PFSK-1 (cell line): ENCODE measurements around the gene TCF4.

Experiments
- FOXP2 ChIP-seq: optimal IDR thresholded peaks from 2 replicates; pipeline ENCODE3; 2011; ENCODE audit warnings: borderline replicate concordance, control low read depth, inconsistent platforms; ENCODE audit not compliant: insufficient read depth; ENCODE audit errors: extremely low read length, extremely low read depth
- POLR2AphosphoS5 ChIP-seq: IDR thresholded peaks from 2 replicates; pipeline ENCODE4 v1.6.1; 2012; ENCODE audit warnings: low read depth, mild to moderate bottlenecking, control low read depth, low read length, moderate library complexity
- SIN3A ChIP-seq: IDR thresholded peaks from 2 replicates; pipeline ENCODE4 v1.6.1; 2012; ENCODE audit warnings: mild to moderate bottlenecking, low read length, moderate library complexity, borderline replicate concordance; ENCODE audit not compliant: insufficient read depth
- TAF1 ChIP-seq: IDR thresholded peaks from 2 replicates; pipeline ENCODE4 v1.6.1; 2012; ENCODE audit warnings: low read length, control low read depth, borderline replicate concordance; ENCODE audit not compliant: insufficient read depth
- TF ChIP-seq, protein P1 (sequence below), 2 experiments: IDR thresholded peaks; 2 replicates each; pipeline versions ENCODE4 v1.6.1 to v1.8.0; 2011 to 2012; ENCODE audit warnings: low read depth in 2 of 2, low read length in 2 of 2, control low read depth in 1 of 2, inconsistent platforms in 1 of 2, mild to moderate bottlenecking in 1 of 2, moderate library complexity in 1 of 2; ENCODE audit not compliant: insufficient read depth in 1 of 2

TCF4 gene

DNA sequence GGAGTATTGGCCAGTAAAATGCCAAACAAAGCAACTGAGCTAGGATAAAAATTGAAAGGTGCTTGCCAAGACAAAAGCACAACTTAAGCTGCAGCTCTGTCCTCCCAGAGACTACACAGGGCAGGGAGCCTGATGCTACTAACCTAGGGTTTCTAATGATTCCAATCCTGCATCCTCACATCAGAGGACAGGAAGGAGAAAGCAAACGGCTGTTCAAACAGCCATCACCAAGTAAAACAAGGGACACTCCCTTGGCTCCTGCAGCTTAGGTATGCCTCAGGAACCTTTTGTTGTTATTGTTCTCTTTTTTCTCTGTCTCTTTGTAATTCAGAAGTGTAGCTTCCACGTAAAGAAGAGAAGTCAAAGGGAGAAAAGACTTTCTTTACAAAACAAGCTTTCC, 99.5 kb downstream of the TCF4 start:
- no peak for TF ChIP-seq TAF1
- TF ChIP-seq, protein P1, sequence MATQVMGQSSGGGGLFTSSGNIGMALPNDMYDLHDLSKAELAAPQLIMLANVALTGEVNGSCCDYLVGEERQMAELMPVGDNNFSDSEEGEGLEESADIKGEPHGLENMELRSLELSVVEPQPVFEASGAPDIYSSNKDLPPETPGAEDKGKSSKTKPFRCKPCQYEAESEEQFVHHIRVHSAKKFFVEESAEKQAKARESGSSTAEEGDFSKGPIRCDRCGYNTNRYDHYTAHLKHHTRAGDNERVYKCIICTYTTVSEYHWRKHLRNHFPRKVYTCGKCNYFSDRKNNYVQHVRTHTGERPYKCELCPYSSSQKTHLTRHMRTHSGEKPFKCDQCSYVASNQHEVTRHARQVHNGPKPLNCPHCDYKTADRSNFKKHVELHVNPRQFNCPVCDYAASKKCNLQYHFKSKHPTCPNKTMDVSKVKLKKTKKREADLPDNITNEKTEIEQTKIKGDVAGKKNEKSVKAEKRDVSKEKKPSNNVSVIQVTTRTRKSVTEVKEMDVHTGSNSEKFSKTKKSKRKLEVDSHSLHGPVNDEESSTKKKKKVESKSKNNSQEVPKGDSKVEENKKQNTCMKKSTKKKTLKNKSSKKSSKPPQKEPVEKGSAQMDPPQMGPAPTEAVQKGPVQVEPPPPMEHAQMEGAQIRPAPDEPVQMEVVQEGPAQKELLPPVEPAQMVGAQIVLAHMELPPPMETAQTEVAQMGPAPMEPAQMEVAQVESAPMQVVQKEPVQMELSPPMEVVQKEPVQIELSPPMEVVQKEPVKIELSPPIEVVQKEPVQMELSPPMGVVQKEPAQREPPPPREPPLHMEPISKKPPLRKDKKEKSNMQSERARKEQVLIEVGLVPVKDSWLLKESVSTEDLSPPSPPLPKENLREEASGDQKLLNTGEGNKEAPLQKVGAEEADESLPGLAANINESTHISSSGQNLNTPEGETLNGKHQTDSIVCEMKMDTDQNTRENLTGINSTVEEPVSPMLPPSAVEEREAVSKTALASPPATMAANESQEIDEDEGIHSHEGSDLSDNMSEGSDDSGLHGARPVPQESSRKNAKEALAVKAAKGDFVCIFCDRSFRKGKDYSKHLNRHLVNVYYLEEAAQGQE (IDR thresholded peaks at IDR 0.05; ENCODE audit: insufficient read depth in 1 of 2, low read depth in 2 of 2, low read length in 2 of 2), result no peak
- no peak for TF ChIP-seq FOXP2
- TF ChIP-seq POLR2AphosphoS5, result no peak
- no peak for TF ChIP-seq SIN3A

GRCh38 chr18:55487997-55488396, 100.0 kb downstream of the TCF4 start:
- TF ChIP-seq FOXP2 (no peak), SIN3A (no peak)
- TF ChIP-seq, protein P1 (IDR thresholded peaks at IDR 0.05; ENCODE audit: insufficient read depth in 1 of 2, low read depth in 2 of 2, low read length in 2 of 2), result no peak

DNA sequence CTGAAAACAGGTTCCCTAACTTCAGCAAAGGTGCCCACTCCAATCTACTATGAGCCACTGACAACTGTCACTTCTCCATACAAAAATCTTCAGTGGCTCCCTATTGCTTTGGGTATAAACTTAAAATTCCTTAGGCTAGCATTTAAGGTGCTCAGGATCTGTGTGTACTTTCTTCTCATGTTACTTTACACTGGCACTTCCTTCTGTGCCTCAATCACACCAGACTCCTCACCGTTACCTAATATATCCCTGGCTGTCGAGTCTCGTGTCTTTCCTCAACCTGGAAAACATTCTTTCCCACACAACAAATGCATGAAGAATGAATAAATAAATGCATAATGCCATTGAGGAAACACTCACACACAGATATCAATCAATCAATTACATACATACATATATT, 101.1 kb downstream of the TCF4 start:
- no peak for TF ChIP-seq TAF1

- TF ChIP-seq, protein P1 (IDR thresholded peaks at IDR 0.05; ENCODE audit: insufficient read depth in 1 of 2, low read depth in 2 of 2, low read length in 2 of 2), result no peak
- TF ChIP-seq POLR2AphosphoS5, result no peak
- no peak for TF ChIP-seq TAF1
- no peak for TF ChIP-seq SIN3A
- no peak for TF ChIP-seq FOXP2
Measured at GRCh38 chr18:55485666-55486065, 102.3 kb downstream of the TCF4 start.

DNA sequence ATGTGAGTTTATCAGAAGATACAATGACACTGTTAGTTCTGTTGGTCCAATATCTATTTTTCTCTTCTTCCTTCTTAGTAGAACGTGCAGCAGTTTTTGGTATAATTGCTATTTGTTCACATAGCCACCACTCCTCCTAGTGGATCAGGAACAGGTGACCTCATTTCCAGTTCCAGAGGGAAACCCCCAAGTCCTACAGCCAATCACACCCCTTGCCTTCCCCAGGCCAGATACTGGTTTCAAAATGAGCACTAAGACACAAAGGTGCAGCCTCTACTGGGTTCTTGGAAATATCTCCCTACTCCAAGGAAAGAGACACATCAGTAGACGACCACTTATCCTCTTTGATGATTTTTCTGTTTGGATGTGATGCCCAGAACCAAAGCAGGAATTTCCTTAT, 103.2 kb downstream of the TCF4 start:
- TF ChIP-seq, protein P1 (IDR thresholded peaks at IDR 0.05; ENCODE audit: insufficient read depth in 1 of 2, low read depth in 2 of 2, low read length in 2 of 2), result no peak
- TF ChIP-seq SIN3A (no peak), FOXP2 (no peak), TAF1 (no peak), POLR2AphosphoS5 (no peak)
